NT2/D1 (cell line): ENCODE data around the gene TMEM126B.

Source experiments
- SUZ12 ChIP-seq: IDR thresholded peaks from 2 replicates; pipeline ENCODE4 v1.6.1; 2011; ENCODE audit not compliant: insufficient read length, insufficient read depth; ENCODE audit errors: extremely low read depth
- YY1 ChIP-seq: IDR thresholded peaks from 2 replicates; pipeline ENCODE4 v1.6.1; 2011; ENCODE audit not compliant: insufficient read length, insufficient read depth

DNA sequence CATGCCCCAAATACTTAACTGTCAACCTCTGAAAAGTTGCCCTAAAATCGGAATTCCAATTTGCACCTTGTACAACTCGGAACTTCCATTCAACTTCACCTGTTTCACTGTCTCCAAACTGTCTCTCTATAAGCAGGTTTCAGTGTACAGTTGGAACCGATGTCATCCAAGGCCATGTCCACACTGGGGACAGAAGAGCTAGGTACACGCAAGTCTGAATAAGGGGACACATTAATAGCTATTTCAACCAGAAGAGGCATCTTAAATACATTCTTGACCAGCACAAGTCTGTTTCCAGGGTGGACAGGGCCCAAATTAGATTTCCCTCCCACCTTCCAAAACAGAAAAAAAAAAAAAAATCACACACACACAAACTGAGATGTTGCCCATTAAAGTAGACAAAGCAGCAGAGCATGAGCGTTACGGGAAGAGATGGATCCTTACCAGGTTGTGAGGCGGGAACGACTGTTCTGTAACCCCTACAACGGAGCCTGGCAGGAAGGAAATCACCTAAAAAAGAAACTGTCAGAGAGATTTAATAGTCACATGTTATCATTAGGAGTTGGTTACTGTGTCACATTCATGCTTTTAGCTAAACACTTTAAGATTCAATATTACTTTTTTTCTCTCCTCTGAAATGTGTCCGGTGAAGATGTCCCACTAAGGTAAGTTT lies 34.8 kb downstream of the TMEM126B start:
- TF ChIP-seq SUZ12: no peak
- no peak for TF ChIP-seq YY1
